SH-SY5Y (cell line): ENCODE measurements around the gene TUG1.

Source experiments
- GATA2 ChIP-seq: IDR thresholded peaks from 2 replicates; pipeline ENCODE4 v1.6.1; 2011; ENCODE audit warnings: mild to moderate bottlenecking, low read depth, low read length
- GATA3 ChIP-seq: IDR thresholded peaks from 2 replicates; pipeline ENCODE4 v1.6.1; 2011; ENCODE audit warnings: low read depth, mild to moderate bottlenecking, low read length, moderate library complexity

DNA sequence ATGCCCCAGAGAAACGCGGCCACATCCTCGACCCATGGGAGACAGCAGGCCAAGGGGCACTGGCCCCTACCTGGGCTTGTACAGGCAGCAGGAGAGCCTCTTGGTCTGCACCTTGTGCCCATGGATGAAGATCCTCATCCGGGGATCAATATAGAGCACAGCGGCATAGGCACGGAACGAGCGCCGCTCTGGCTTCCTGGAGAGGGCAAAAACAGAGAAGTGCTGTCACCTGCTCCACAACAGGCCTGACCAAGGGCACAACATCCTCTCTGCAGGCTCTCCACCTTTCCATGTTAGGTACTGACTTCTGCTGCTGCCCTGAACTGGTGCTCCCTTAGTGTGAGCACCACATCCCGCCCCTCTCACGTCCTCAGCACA, 27.7 kb upstream of the TUG1 start:
- TF ChIP-seq GATA3, result no peak
- no peak for TF ChIP-seq GATA2
